HL-60 (cell line): Measurements from ENCODE around the gene DSCAML1.
A peak's percentile ranks its signal among the peaks of the same experiment; 100 is the strongest.

Source experiments
- DNase-seq, 2 experiments: peaks; one replicate each; pipeline ENCODE4 v3.0.0-alpha.2; 2010 to 2020; ENCODE audit warnings: low read depth in 1 of 2, low spot score in 1 of 2
- H3K27ac ChIP-seq: fragments of 250-450 bp; sonication (Bioruptor Pico); replicated peaks from 2 replicates; pipeline ENCODE4 v1.5.1; 2020; ENCODE audit warnings: mild to moderate bottlenecking, moderate library complexity
- H3K27me3 ChIP-seq: fragments of 250-450 bp; sonication (Bioruptor Pico); 2 replicates; pipeline ENCODE4 v1.5.1; 2021; ENCODE audit warnings: mild to moderate bottlenecking, moderate library complexity; ENCODE audit not compliant: insufficient read depth, poor library complexity, severe bottlenecking
- H3K4me3 ChIP-seq: replicated peaks from 2 replicates; pipeline ENCODE4 v1.5.1; 2011; ENCODE audit warnings: mild to moderate bottlenecking, control low read depth, low read length; ENCODE audit not compliant: insufficient read depth
- CTCF ChIP-seq: IDR thresholded peaks from one replicate; pipeline ENCODE4 v1.5.1; 2011; ENCODE audit warnings: low read length, control low read depth, inconsistent platforms; ENCODE audit not compliant: insufficient read depth
- GABPA ChIP-seq: IDR thresholded peaks from 2 replicates; pipeline ENCODE4 v1.6.1; 2012; ENCODE audit warnings: low read depth
- POLR2AphosphoS5 ChIP-seq: IDR thresholded peaks from 2 replicates; pipeline ENCODE4 v1.6.1; 2012; ENCODE audit warnings: low read depth
- REST ChIP-seq: IDR thresholded peaks from 2 replicates; pipeline ENCODE4 v1.6.1; 2012; ENCODE audit warnings: low read depth; ENCODE audit not compliant: insufficient replicate concordance
- SPI1 ChIP-seq: IDR thresholded peaks from 2 replicates; pipeline ENCODE4 v1.6.1; 2012; ENCODE audit warnings: low read depth, mild to moderate bottlenecking, borderline replicate concordance

DSCAML1 gene

GRCh38 chr11:117574551-117574950 is 222.5 kb downstream of the DSCAML1 start:
- H3K27me3 ChIP-seq = no peaks in the 10 kb centered on the region

GRCh38 chr11:117573326-117573725 is 223.7 kb downstream of the DSCAML1 start:
- Histone ChIP-seq H3K4me3 (no peak overlapping the region), H3K27ac (no peak overlapping the region), H3K27me3 (no peaks in the 10 kb centered on the region)
- DNase-seq = no peak
- TF ChIP-seq POLR2AphosphoS5 = no peak
- TF ChIP-seq CTCF = no peak
- no peak for TF ChIP-seq REST
- no peak for TF ChIP-seq GABPA
- no peak for TF ChIP-seq SPI1

More at GRCh38 chr11:117574551-117574950, 222.5 kb downstream of the DSCAML1 start:
- TF ChIP-seq GABPA (no peak), SPI1 (no peak), CTCF (no peak), POLR2AphosphoS5 (no peak), REST (no peak)
- Histone ChIP-seq H3K4me3 (no peak overlapping the region), H3K27ac (no peak overlapping the region)
- no peak for DNase-seq

- no peak for DNase-seq
- no peak overlapping the region for H3K27ac ChIP-seq
- H3K27me3 ChIP-seq = no peaks in the 10 kb centered on the region
- no peak for TF ChIP-seq GABPA
- no peak for TF ChIP-seq SPI1
- no peak for TF ChIP-seq CTCF
- TF ChIP-seq POLR2AphosphoS5 = no peak
- no peak overlapping the region for H3K4me3 ChIP-seq
These were observed 224.3 kb downstream of the DSCAML1 start for GRCh38 chr11:117572671-117573070.

- H3K27me3 ChIP-seq = no peaks in the 10 kb centered on the region
- DNase-seq = peak in 1 of 2 experiments; percentile 33
- TF ChIP-seq POLR2AphosphoS5 (no peak), SPI1 (no peak), CTCF (no peak), REST (no peak), GABPA (no peak)
These were observed 224.9 kb downstream of the DSCAML1 start for GRCh38 chr11:117572129-117572528.

More at GRCh38 chr11:117572129-117572528, 224.9 kb downstream of the DSCAML1 start:
- H3K27ac ChIP-seq = no peak overlapping the region
- no peak overlapping the region for H3K4me3 ChIP-seq
